ENCODE results near the gene VWA2.

DNA sequence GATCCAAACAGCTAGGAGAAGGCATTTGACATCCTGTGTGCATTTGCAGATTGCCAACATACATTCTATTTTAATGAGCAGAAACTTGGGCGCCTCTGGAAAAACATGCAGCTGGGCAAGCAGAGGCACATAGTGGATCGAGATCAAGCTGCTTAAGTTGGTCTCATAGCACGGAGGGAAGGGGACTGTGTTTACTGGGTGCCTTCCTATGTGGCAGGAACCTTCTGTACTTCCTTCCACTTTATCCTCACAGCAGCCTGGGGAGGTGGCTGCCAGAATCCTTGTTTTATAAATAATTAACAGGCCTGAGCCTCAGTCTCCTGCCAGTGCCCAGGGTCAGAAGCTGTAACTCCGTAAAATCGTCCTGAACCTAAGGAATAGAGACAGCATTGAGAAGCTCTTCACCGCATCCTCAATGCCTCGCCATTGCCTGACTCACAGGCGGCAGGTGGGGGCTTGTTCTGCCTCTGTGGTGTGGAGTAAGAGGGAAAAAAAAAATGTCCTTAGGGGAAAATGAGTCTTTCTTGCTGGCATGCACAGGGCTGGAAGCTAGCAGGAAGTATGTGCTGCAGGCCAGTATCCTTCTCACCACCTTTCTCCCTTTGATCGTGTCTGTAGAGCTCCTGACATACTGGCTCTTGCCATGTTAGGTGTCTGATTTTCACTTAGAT is 6.2 kb downstream of the VWA2 start:
- TF ChIP-seq EZH2 (IDR thresholded peaks at IDR 0.05; ENCODE audit: borderline replicate concordance, low read depth, low read length, severe bottlenecking) = no peak
- TF ChIP-seq POLR2AphosphoS5 (IDR thresholded peaks at IDR 0.05; ENCODE audit: insufficient read depth, low read depth, low read length) = no peak
- TF ChIP-seq, protein P1, sequence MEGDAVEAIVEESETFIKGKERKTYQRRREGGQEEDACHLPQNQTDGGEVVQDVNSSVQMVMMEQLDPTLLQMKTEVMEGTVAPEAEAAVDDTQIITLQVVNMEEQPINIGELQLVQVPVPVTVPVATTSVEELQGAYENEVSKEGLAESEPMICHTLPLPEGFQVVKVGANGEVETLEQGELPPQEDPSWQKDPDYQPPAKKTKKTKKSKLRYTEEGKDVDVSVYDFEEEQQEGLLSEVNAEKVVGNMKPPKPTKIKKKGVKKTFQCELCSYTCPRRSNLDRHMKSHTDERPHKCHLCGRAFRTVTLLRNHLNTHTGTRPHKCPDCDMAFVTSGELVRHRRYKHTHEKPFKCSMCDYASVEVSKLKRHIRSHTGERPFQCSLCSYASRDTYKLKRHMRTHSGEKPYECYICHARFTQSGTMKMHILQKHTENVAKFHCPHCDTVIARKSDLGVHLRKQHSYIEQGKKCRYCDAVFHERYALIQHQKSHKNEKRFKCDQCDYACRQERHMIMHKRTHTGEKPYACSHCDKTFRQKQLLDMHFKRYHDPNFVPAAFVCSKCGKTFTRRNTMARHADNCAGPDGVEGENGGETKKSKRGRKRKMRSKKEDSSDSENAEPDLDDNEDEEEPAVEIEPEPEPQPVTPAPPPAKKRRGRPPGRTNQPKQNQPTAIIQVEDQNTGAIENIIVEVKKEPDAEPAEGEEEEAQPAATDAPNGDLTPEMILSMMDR (IDR thresholded peaks at IDR 0.05; ENCODE audit: extremely low read depth in 1 of 2, insufficient read depth in 1 of 2, low read depth in 1 of 2, low read length in 2 of 2) = no peak
